Embryonic facial prominence (tissue), 1 donor: ENCODE results near the gene PPRC1.

Experiments
- DNase-seq: peaks from one replicate; pipeline ENCODE4 v3.0.0-alpha.2; 2016; ENCODE audit errors: extremely low spot score

PPRC1 gene

GRCh38 chr10:102119417-102120141 is 13.3 kb upstream of the PPRC1 start:
- peak; percentile 27 for DNase-seq

GRCh38 chr10:102120142-102120990 is 12.5 kb upstream of the PPRC1 start, which contains the start of gene LDB1:
Gene LDB1 (minus strand): TSS chr10:102120368. CDS start chr10:102120110, 258 bp downstream.
- DNase-seq: peak; percentile 76

GRCh38 chr10:102120991-102121738 is 11.7 kb upstream of the PPRC1 start:
- peak; percentile 87 for DNase-seq

GRCh38 chr10:102121739-102122372 is 11.0 kb upstream of the PPRC1 start:
- DNase-seq: no peak

- DNase-seq: no peak
These were observed 10.4 kb upstream of the PPRC1 start for GRCh38 chr10:102122450-102122849.

- DNase-seq: no peak
These were observed 9.6 kb upstream of the PPRC1 start for GRCh38 chr10:102123223-102123622.

DNA sequence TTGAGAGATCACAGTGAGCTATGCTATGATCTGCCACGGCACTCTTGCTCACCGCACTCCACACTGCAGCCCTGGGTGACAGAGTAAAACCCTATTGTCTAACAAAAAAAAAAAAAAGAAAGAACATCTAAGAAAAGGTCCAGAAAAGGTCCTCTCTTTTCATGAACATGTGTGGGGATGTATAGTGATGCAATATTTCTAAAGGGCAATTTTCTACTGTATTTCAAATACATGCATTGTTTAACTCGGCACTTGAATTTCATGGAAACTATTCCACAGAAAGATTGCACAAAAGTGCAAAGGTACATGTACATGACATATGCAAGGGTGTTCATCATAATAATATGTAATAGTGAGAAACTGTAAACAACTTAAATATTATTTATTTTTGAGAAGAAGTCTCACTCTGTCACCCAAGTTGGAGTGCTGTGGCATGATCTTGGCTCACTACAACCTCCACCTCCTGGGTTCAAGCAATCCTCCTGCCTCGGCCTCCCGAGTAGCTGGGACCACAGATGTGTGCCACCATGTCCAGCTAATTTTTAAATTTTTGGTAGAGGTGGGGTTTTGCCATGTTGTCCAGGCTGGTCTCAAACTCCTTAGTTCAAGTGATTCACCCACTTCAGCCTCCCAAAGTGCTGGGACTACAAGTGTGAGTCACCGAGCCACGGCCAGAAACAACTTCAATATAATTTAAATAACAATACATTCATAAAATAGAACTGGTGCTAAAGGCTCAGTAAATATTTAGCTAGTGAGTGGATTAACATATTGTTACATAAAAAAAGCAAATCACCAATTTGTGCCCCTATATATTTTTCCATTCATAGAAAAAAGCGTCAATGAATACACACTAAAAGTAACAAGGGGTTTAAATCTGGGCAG is 1.3 kb upstream of the PPRC1 start:
- no peak for DNase-seq

GRCh38 chr10:102132193-102132562 is 662 bp upstream of the PPRC1 start:
- no peak for DNase-seq

GRCh38 chr10:102133373-102134195 is 744 bp downstream of the PPRC1 start:
- DNase-seq: peak; percentile 49

DNA sequence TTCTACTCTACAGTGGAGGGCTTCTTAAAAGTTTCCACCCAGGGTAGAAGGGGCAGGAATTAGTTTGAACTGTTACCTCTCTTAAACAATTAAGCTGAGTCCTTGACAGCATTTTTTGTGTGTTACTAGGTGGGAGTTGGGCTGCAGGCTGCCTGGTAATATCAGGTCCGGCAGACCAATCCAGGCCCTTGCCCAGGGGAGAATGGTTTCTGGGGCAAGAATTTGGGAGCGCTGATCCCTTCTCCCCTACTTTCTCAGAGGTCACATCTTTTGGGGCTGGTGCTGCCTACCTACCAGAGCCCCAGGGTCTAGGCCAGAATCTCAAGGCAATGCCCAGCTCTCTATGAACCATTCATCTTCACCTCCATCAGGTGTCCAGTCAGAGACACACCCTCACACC is 1.6 kb downstream of the PPRC1 start:
- DNase-seq: no peak

DNA sequence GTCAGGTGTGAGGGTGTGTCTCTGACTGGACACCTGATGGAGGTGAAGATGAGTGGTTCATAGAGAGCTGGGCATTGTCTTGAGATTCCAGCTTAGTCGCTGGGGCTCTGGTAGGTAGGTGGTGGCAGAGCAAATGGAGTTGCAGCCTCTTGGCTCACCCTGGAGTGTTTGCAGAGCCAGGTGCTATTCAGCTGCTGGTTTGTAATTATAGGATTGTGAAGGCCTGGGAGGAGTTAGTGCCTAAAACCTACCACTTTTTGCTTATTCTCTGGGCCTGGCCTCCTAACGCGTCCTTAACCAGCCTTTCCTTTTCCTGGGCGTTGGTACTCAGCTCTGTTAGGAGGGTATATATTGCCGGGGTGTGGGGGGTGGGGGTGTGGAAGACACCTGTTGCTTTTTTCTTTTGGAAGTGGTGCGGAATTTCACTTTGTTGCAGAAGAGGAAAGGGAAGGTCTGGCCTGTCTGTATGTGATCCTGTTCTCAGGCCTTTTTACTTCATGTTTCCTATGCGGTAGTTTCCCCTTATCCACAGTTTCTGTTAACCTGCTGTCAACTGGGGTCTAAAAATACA is 3.2 kb downstream of the PPRC1 start:
- DNase-seq: no peak

DNA sequence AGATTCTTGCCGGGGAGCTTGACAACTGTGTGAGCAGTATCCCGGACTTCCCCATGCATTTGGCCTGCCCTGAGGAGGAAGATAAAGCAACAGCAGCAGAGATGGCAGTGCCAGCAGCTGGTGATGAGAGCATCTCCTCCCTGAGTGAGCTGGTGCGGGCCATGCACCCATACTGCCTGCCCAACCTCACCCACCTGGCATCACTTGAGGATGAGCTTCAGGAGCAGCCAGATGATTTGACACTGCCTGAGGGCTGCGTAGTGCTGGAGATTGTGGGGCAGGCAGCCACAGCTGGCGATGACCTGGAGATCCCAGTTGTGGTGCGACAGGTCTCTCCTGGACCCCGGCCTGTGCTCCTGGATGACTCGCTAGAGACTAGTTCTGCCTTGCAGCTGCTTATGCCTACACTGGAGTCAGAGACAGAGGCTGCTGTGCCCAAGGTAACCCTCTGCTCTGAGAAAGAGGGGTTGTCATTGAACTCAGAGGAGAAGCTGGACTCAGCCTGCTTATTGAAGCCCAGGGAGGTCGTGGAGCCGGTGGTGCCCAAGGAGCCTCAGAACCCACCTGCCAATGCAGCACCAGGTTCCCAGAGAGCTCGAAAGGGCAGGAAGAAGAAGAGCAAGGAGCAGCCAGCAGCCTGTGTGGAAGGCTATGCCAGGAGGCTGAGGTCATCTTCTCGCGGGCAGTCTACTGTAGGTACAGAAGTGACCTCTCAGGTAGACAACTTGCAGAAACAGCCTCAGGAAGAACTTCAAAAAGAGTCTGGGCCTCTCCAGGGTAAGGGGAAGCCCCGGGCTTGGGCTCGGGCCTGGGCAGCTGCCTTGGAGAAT is 6.7 kb downstream of the PPRC1 start:
- no peak for DNase-seq

DNA sequence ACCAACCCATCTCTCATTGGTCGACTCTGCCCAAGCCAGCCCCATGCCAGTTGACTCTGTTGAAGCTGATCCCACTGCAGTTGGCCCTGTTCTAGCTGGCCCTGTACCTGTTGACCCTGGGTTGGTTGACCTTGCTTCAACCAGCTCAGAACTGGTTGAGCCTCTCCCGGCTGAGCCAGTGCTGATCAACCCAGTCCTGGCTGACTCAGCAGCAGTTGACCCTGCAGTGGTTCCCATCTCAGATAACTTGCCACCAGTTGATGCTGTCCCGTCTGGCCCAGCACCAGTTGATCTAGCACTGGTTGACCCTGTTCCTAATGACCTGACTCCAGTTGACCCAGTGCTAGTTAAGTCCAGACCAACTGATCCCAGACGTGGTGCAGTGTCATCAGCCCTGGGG is 7.4 kb downstream of the PPRC1 start:
- DNase-seq: no peak

DNA sequence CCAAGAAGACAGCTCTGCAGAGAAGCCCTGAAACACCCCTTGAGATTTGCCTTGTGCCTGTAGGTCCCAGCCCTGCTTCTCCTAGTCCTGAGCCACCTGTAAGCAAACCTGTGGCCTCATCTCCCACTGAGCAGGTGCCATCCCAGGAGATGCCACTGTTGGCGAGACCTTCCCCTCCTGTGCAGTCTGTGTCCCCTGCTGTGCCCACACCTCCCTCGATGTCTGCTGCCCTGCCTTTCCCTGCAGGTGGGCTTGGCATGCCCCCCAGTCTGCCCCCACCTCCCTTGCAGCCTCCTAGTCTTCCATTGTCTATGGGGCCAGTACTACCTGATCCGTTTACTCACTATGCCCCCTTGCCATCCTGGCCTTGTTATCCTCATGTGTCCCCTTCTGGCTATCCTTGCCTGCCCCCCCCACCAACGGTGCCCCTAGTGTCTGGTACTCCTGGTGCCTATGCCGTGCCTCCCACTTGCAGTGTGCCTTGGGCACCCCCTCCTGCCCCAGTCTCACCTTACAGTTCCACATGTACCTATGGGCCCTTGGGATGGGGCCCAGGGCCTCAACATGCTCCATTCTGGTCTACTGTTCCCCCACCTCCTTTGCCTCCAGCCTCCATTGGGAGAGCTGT is 8.2 kb downstream of the PPRC1 start:
- DNase-seq: no peak

- no peak for DNase-seq
These were observed 8.8 kb downstream of the PPRC1 start for GRCh38 chr10:102141583-102142107.

DNA sequence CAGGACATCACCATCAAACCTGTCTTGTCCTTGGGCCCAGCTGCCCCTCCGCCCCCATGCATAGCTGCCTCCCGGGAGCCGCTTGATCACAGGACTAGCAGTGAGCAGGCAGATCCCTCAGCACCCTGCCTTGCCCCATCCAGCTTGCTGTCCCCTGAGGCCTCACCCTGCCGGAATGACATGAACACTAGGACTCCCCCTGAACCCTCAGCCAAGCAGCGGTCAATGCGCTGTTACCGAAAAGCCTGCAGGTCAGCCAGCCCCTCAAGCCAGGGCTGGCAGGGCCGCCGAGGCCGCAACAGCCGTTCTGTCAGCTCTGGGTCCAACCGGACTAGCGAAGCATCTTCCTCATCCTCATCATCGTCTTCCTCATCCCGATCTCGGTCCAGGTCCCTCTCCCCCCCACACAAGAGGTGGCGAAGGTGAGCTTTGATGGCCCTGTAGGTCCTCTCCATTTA is 14.2 kb downstream of the PPRC1 start:
- DNase-seq: no peak

- no peak for DNase-seq
These were observed 14.7 kb downstream of the PPRC1 start for GRCh38 chr10:102147561-102147960.

DNA sequence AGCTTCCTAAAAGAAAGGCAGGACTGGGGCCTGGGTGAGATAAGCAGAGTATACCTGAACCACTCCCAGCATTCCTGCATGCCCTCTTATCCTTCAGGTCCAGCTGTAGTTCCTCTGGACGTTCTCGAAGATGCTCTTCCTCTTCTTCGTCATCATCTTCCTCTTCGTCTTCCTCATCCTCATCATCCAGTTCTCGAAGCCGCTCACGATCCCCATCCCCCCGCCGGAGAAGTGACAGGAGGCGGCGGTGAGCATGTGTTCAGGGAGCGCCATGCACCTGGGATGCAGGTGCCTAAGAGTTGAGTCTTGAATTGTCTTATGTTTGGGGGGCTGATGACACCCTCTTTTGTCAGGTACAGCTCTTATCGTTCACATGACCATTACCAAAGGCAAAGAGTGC is 15.4 kb downstream of the PPRC1 start:
- DNase-seq: no peak
